GM21576 (cell line): ENCODE data around the gene CCDC85A.

Source experiments
- ATAC-seq: cut with Tn5 transposase; IDR thresholded peaks from one replicate; pipeline ENCODE4 v1.9.1; 2021; ENCODE audit warnings: mild to moderate bottlenecking, moderate library complexity; ENCODE audit not compliant: unreplicated experiment

The CCDC85A gene

GRCh38 chr2:56234241-56234640 is 50.5 kb downstream of the CCDC85A start:
- no peak for ATAC-seq

- ATAC-seq, result no peak
Observed at GRCh38 chr2:56239030-56239429, 55.2 kb downstream of the CCDC85A start.

GRCh38 chr2:56239437-56239836 is 55.6 kb downstream of the CCDC85A start:
- no peak for ATAC-seq

GRCh38 chr2:56240210-56240609 is 56.4 kb downstream of the CCDC85A start:
- ATAC-seq, result no peak

- no peak for ATAC-seq
Observed at GRCh38 chr2:56244506-56244905, 60.7 kb downstream of the CCDC85A start.

- ATAC-seq, result no peak
Observed at GRCh38 chr2:56244911-56245530, 61.2 kb downstream of the CCDC85A start.

- ATAC-seq, result no peak
Observed at GRCh38 chr2:56248965-56249742, 65.4 kb downstream of the CCDC85A start.

GRCh38 chr2:56250153-56250729 is 66.5 kb downstream of the CCDC85A start:
- ATAC-seq, result no peak

GRCh38 chr2:56260415-56260814 is 76.6 kb downstream of the CCDC85A start:
- ATAC-seq, result no peak

GRCh38 chr2:56262241-56262640 is 78.5 kb downstream of the CCDC85A start:
- ATAC-seq, result no peak

GRCh38 chr2:56263876-56264275 is 80.1 kb downstream of the CCDC85A start:
- ATAC-seq, result no peak

GRCh38 chr2:56266761-56267414 is 83.1 kb downstream of the CCDC85A start:
- ATAC-seq, result no peak

GRCh38 chr2:56267415-56267788 is 83.6 kb downstream of the CCDC85A start:
- ATAC-seq, result no peak

GRCh38 chr2:56268856-56269255 is 85.1 kb downstream of the CCDC85A start:
- ATAC-seq, result no peak

GRCh38 chr2:56271275-56271674 is 87.5 kb downstream of the CCDC85A start:
- no peak for ATAC-seq

- no peak for ATAC-seq
Observed at GRCh38 chr2:56285224-56285623, 101.4 kb downstream of the CCDC85A start.

- no peak for ATAC-seq
Observed at GRCh38 chr2:56286936-56287335, 103.1 kb downstream of the CCDC85A start.

GRCh38 chr2:56287508-56287907 is 103.7 kb downstream of the CCDC85A start:
- ATAC-seq, result no peak

GRCh38 chr2:56287974-56288373 is 104.2 kb downstream of the CCDC85A start:
- no peak for ATAC-seq

GRCh38 chr2:56288838-56289580 is 105.2 kb downstream of the CCDC85A start:
- no peak for ATAC-seq

- no peak for ATAC-seq
Observed at GRCh38 chr2:56291711-56292110, 107.9 kb downstream of the CCDC85A start.
